GM18508 (cell line): ENCODE data around the gene TRIM23.
"Not testable (repeated sequence)": the region's sequence is repeated elsewhere in the genome, so short reads cannot be mapped to it uniquely, and the experiment has no call there.

Experiments used
- ATAC-seq: cut with Tn5 transposase; IDR thresholded peaks from one replicate; pipeline ENCODE4 v1.9.1; 2021; ENCODE audit warnings: moderate number of reproducible peaks; ENCODE audit not compliant: insufficient read depth, unreplicated experiment

TRIM23 gene

DNA sequence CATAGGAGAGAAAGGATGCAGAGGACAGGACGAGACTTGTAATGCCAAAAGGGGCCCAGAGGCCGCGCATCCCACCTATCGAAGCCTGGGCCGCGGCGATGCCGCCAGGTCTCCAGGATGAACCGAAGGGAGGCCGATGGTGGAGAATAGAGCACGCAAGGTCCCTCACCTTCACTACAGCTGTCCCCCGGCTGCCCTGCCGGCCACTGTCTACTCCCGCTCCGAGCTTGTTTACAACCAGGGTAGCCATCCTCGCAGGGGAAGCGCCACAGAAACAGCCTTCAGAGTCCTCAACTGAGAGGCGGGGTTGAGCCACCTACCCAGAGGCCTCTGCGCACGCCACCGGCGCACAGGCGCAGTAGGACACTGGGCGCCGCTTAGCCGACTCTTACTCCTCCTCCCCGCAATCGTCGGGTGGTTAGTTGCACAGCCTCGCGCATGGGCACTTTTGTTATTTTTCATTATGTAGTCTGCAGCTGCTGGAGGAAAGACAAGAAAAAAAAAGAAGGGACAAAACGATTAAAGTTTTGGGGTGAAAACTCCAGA lies at the start of gene TRIM23:
TRIM23 (minus strand) TSS at position 309 of the 546 bp plus-strand sequence; CDS start at position 250, 59 bp downstream.
- peak; percentile 81 for ATAC-seq

DNA sequence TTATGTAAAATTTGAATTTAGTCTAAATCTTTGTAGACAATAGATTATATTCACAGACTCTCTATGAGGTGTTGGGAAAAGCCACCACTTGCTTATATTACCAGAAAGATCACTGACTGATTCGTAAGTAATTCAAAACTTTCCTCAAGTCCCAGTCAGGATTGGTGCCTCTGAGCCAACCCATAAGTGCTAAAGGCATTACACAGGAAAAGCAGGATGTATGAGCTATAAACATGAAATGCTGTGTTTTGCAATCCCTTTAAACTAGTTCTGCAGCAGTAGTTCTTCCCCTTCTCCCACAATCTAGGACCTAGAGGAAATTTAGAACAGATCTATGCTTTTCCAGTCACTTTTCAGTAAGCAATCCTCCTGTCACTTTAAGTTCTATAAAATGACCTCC lies 48.7 kb upstream of the TRIM23 start:
- ATAC-seq: no peak

DNA sequence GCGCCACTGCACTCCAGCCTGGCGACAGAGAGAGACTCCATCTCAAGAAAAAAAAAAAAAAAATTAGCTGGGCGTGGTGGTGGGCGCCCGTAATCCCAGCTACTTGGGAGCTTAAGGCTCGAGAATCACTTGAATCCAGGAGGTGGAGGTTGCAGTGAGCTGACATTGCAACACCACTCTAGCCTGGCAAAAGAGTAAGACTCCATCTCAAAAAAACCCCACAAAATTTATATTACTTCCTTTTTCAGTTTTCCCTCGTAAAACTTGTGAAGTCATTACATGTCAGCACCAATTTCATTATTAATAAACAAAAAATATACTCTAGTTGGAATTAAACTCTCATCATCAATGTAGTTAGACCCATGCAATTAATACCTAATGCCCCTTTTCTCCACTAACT lies 44.6 kb upstream of the TRIM23 start:
- ATAC-seq: no peak

DNA sequence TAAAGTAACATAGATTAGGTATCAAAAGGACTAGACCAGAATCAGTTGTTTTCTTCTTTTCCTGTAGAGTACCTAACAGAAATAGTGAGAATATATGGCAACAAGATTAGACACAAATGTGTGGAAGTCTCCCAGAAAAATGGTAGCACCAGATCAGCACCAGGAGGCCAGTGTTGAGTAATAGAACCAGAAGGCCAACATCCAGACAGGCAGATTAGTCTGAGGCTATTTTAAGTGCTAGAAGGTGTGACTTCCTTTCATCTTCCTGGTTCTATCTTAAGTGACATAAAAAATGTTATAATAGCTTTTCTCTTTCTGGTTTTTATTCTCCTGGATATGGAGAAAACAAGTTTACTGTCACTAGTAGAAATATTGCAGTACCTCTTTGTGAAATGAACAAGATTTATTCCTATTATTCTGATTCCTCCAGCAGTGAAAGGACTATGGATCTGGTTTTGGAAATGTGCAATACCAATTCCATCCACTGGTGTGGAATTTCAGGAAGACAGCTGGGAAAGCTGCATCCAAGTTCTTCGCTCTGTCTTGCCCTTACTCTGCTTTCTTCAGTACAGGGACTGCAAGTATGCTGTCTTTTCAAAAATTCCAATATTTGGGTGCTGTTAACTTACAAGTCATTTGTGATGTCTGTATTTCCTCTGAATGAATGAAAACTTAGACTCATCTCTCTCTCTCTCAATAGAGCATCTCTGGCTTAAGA lies 39.8 kb upstream of the TRIM23 start:
- no peak for ATAC-seq

DNA sequence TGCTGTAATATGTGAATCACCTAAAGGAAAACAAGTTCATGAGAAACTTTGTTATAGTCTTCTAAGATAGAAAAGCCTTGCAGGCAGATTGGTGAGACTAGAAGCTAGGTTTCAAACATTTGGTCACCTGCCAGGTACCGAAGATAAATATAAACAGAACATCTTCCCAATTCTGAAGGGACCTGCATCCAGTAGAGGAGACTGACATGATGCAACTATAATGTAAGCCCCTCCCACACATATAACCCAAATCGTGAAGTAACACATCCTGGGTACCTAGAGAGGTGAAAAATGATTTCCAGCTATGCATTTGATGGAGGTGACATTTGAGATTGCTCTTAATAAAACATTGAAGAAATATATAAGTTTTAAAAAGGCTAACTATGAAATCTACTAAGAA lies 30.6 kb upstream of the TRIM23 start:
- no peak for ATAC-seq

DNA sequence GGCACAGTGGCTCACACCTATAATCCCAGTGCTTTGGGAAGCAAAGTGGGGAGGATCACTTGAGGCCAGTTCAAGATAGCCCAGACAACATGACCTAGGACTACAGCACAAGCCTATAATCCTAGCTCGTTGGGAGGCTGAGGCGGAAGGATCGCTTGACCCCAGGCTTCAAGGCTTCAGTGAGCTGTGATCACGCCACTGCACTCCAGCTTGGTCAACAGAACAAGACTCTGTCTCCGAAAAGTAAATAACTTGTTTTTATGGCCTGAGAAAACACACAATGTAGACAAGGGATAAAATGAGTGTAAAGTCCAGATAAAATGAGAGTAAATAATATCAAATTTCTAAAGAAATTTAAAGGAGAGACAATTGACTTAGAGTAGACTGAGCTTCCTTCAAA lies 27.0 kb upstream of the TRIM23 start:
- no peak for ATAC-seq

DNA sequence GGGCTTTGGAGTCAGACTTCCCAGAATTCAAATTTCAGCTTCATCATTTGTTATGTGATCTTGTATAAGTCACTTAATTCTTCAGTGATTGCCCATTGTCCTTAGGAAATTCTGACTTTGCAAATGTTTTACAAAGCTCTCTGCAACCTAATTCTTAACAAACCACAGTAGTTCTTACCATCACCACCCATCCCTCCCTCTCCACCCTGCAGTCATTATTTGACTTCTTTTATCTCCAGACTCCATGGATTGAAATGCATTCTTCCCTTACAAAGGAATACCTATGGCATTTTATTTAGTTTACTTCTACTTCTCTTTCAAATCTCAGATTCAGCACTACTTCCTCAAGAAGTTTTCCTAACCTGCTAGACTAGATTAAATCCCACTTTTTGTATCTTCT lies 23.8 kb upstream of the TRIM23 start:
- ATAC-seq: no peak

DNA sequence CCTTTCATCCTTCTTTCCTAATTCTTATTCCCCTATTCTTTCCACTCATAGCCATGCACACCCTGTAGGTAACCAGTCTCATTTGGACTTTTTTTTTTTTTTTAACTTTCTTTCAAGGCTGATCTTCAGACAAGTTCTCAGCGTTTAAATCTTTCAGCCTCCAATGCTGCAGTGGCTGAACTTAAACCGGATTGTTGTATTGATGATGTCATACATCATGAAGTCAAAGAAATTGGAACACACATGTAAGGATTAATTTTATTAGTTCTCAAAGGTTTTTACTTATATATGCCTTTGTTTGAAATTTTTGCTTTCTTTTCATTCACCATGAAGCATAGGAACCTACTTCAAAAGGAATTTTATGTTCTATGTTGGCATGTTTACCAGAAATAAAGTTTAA lies 22.8 kb upstream of the TRIM23 start:
- no peak for ATAC-seq

DNA sequence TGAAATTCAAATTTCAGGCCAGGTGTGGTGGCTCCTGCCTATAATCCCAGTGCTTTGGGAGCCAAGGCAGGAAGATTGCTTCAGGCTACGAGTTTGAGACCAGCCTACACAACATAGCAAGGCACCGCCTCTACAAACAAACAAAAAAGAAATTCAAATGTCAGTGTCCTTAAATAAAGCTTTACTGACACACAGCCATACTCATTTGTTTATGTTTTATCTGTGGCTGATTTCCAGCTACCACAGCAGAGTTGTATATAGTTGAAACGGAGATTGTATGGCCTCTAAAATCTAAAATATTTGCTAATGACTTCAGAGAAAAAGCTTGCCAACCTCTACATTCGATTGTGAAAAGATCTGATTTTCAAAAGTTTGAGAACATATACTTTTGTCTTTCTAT lies 16.1 kb upstream of the TRIM23 start:
- no peak for ATAC-seq

DNA sequence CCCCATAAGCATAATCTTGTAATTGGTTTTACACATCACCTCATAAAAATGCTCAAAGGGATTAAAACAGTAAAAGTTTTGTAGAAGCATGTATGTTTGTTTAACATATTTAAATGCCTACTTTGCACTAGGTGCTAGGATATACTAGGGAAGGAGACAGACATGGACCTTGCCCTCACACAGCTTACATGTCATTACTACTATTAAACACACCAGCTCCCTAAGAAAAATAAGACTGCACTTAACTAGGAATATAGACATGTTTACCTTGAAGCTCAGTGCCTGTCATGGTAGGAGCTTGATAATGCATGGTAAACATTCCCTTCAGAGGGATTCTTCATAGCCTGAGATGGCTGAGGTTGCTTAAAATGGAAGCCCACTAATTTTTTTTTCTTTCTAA lies 6.8 kb upstream of the TRIM23 start:
- ATAC-seq: no peak

DNA sequence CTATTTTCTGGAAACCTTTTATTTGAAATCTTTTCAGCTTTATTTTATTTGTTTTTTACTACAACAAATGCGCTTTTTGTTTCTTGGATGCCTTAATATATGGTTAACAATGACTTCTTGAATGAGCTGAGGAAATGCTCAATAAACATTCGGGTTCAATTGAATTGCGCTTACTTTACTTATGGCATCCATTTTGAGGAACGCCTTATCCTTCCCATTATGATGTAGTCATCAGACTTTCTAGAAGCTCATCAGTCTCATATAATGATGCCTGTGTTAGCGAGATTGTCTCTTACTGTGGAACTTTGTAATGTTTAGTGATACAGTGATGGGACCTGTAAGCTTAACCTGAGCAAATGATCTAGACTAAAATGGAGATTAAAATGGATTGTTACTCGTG lies 1.6 kb upstream of the TRIM23 start:
- ATAC-seq: no peak

DNA sequence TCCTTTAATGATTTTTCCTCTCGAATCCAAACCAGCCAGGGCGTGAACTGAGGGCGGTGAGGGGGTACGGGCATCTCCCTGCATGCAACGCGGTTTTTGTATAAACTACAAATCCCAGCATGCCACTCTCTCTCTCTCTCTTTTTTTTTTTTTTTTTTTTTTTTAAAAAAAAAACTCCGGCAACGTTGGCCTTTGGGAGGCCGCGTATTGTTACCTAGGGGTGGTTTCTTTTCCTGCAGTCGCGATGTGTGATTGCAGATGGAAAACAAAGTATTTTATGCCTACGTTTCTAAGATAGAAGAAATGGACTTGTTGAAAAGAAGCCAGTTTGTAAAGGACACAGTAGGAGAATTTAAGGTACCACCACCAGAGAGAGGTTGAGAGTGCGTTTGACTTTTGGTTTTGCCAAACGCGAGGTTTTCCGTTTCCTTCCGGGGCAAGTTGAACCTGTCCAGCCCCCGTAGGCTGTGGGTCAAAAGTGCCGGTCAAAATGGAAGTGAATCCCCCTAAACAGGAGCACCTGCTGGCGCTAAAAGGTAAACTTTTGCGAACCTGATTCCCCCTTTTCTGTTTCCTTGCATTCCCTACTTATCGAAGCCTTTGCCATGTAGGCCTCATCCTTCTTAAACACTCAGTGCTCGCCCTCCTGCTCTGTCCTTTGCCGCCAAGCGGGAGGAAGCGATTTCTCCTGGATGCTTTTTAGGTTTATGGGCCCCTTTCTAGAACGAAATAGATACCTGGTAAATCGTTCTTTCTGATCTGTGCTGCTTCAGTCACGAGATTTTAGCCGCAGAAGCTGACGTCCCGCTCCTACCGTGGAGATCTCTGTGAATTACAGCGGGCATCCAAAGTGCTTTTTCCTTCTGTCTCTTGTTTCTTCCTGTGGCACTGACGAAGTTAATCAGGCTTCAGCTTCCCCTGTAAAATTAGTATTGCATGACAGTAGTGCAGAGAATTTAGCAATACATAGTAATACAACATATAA lies 730 bp upstream of the TRIM23 start, which contains the start of the genes SHLD3 and TRAPPC13:
SHLD3 (plus strand) TSS at position 457 of the 985 bp plus-strand sequence. CDS start 4,561 bp downstream, outside the sequence.
TRAPPC13 (plus strand) TSS at position 457 of the 985 bp plus-strand sequence; CDS start at position 491, 34 bp downstream.
- ATAC-seq: peak; percentile 56

DNA sequence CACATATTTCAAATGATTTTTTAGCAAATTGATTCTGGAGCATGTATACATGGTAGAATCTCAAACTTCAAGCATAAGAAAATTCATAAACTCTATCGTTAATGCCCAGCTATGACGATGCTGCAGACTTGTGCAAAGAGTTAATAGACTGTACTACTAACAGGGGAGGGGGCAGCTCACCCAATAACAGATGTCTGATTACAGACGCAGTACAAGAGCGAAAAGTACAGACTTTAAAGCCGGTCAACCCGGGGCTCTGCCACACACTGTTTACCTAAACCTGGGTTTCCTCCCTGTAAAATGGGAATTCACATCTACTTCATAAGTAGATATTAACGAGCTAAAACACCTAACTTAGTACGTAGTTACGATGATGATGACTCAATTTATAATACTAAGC lies 651 bp downstream of the TRIM23 start:
- no peak for ATAC-seq

DNA sequence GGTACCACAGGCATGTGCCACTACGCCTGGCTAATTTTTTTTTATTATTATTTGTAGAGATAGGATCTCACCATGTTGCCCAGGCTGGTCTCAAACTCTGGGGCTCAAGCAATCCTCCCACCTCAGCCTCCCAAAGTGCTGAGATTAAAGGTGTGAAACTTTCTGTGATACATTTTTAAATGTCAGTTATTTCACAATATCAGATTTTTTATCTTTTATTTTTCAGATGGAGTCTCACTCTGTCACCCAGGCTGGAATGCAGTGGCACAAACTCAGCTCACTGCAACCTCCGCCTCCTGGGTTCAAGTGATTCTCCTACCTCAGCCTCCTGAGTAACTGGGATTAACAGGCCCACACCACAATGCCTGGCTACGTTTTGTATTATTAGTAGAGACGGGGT lies 2.2 kb downstream of the TRIM23 start:
- ATAC-seq: not testable (repeated sequence)

DNA sequence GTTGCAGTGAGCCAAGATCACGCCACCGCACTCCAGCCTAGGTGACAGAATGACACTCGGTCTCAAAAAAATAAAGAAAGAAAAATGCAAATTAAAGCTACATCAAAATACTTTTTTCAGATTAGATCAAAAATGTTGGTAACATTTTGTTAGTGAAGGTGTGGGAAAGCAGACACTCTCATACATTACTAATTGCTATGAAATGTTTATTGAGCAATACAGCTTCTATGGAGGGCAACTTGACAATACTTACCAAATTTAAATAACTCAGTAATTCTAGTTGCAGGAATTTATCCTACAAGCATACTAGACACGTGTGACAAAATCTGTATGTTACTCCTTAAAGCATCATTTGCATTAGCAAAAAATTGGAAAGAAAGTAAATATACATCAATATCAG lies 4.1 kb downstream of the TRIM23 start:
- no peak for ATAC-seq

DNA sequence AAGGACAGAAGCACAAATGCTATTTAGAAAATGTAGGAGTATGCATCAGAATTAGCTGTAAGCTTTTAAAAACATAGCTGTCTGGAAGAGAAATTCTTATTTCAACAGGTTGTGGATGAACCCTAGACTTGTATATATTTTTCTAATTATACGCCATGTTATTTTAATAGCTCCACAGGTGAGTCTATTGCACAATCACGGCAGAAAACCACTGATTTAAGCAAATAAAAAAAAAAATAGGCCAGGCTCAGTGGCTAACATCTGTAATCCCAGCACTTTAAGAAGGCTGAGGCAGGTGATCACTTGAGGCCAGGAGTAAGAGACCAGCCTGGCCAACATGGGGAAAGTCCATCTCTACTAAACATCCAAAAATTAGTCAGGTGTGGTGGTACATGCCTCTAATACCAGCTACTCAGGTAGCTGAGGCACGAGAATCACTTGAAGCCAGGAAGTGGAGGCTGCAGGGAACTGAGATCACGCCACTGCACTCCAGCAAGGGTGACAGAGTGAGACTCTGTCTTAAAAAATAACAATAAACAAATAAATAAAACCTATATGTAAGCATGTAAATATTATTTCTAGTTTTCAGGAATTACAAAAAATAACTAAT lies 11.7 kb downstream of the TRIM23 start:
- no peak for ATAC-seq

DNA sequence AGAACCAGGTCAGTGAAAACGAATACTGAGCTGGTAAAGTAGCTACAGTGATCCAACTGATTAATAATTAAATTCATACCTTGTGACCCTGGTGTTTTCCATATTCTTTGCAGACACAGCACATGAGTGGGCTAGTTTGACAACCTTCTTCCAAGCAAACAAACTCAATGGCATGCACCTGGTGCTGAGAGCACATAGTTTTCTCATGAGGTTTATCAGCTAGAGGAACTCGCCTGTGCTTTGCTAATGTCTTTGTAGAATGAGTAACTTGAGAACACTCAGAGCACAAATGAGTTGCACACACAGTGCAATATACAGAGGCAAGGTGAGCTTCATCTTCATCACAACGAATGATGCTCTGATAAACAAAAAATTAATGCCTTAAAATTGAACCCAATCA lies 12.6 kb downstream of the TRIM23 start:
- no peak for ATAC-seq

DNA sequence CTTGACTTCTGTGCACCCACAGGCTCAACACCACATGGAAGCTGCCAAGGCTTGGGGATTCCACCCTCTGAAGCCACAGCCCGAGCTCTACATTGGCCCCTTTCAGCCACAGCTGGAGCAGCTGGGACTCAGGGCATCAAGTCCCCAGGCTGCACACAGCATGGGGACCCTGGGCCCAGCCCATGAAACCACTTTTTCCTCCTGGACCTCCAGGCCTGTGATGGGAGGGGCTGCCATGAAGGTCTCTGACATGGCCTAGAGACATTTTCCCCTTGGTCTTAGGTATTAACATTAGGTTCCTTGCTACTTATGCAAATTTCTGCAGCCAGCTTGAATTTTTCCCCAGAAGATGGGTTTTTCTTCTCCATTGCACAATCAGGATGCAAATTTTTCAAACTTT lies 22.4 kb downstream of the TRIM23 start:
- ATAC-seq: not testable (repeated sequence)

DNA sequence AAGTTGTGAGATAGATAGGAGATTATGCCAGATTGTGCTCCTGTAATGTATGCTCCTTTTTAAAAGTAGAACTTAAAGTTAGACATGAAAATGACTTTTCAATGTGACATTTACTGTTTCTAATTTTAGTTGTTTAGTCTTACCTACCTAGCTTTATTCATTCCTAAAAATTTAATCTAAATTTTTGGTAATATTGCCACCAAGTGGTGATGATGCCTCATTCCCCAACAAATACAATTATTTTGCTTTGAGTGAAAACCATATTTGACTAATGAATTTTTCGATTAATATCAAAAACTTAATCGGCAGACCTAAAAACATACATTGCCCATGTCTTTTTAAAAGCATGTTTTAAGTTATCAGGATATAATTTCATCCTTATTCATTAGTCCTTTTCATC lies 35.4 kb downstream of the TRIM23 start:
- no peak for ATAC-seq

DNA sequence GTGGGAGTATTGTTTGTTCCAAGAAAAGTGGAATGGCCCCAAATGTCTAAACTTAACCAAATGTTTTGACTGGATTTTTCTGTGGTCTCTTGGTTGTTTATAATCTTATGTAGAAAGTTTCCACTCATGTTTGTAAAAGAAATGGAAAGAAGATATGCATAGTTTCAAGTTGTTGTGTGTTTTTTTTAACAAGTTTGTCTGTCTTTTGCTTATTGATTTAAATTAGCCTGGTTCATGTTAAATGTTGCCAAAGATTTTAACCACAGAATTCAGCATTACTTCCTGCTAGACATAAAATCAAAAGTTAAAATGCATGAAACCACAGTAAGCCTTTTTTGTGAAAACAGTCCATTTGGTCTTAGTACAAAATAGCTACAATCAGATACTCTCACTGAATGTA lies 47.0 kb downstream of the TRIM23 start:
- ATAC-seq: no peak
